SK-N-SH (cell line): Measurements from ENCODE around the gene OR8B12. TPM values are rescaled to one million over a fixed set of nuclear protein-coding genes. Genes with fewer than 3 reads are reported as not detected.

ENCODE experiments used
- CTCF ChIA-PET: fragments of 300-600, 350-600 bp; formaldehyde crosslinking; extraction: SDS; loops from one replicate; lab custom pipeline; 2021; lab: Yijun Ruan, JAX
- POLR2A ChIA-PET: fragments of 350-600 bp; sonication (Branson Sonifier 250); formaldehyde crosslinking; extraction: SDS; loops from one replicate; lab custom pipeline; 2020; ENCODE audit warnings: antibody characterized with exemption, inconsistent platforms; lab: Yijun Ruan, JAX
- DNase-seq: peaks from one replicate; pipeline ENCODE4 v3.0.0; 2012
- H2AFZ ChIP-seq: fragments of 200-600 bp; sonication (generic); 2 replicates; pipeline ENCODE4 v1.8.1; 2016; ENCODE audit warnings: antibody characterized with exemption, mild to moderate bottlenecking, low read depth
- H3F3A ChIP-seq: fragments of 200-600 bp; sonication (generic); replicated peaks from 2 replicates; pipeline ENCODE3; 2016; ENCODE audit warnings: antibody characterized with exemption, mild to moderate bottlenecking; ENCODE audit not compliant: insufficient read depth
- H3K27ac ChIP-seq, 2 experiments: fragments of 200-500 bp in 1 of 2; fragments of 200-600 bp in 1 of 2; sonication (Bioruptor generic) in 1 of 2; sonication (generic), shearing (Covaris generic) in 1 of 2; 2 replicates each; pipeline versions ENCODE4 v1.5.1 to v1.6.1; 2014 to 2016; ENCODE audit warnings: low read depth in 2 of 2, inconsistent platforms in 1 of 2, low read length in 1 of 2, mild to moderate bottlenecking in 1 of 2, mixed read lengths in 1 of 2
- H3K27me3 ChIP-seq: fragments of 200-600 bp; sonication (generic), shearing (Covaris generic); 2 replicates; pipeline ENCODE4 v1.6.1; 2016; ENCODE audit warnings: mixed run types; ENCODE audit not compliant: insufficient read depth
- H3K36me3 ChIP-seq, 2 experiments: fragments of 200-500 bp in 1 of 2; fragments of 200-600 bp in 1 of 2; sonication (Bioruptor generic) in 1 of 2; sonication (generic) in 1 of 2; replicated peaks in 1 of 2; 2 replicates each; pipeline versions ENCODE3 to v1.5.1; 2014 to 2016; ENCODE audit warnings: low read length in 1 of 2, mild to moderate bottlenecking in 1 of 2; ENCODE audit not compliant: insufficient read depth in 2 of 2, control insufficient read depth in 1 of 2
- H3K4me1 ChIP-seq, 2 experiments: fragments of 200-500 bp in 1 of 2; fragments of 200-600 bp in 1 of 2; sonication (Bioruptor generic) in 1 of 2; sonication (generic), shearing (Covaris generic) in 1 of 2; 2 replicates each; pipeline versions ENCODE4 v1.5.1 to v1.6.1; 2014 to 2016; ENCODE audit warnings: low read depth in 1 of 2, low read length in 1 of 2, mixed run types in 1 of 2; ENCODE audit not compliant: insufficient read depth in 2 of 2, control insufficient read depth in 1 of 2
- H3K4me2 ChIP-seq: fragments of 200-600 bp; sonication (generic), shearing (Covaris generic); 2 replicates; pipeline ENCODE4 v1.6.1; 2017; ENCODE audit warnings: mixed run types
- H3K4me3 ChIP-seq, 2 experiments: fragments of 200-500 bp in 1 of 2; fragments of 200-600 bp in 1 of 2; sonication (Bioruptor generic) in 1 of 2; sonication (generic), shearing (Covaris generic) in 1 of 2; 2 replicates each; pipeline versions ENCODE4 v1.5.1 to v1.8.1; 2014 to 2016; ENCODE audit warnings: low read depth in 2 of 2, inconsistent platforms in 1 of 2, low read length in 1 of 2, mild to moderate bottlenecking in 1 of 2, mixed read lengths in 1 of 2, moderate library complexity in 1 of 2
- H3K79me2 ChIP-seq: fragments of 200-600 bp; sonication (generic); 2 replicates; pipeline ENCODE4 v1.8.1; 2017; ENCODE audit warnings: mild to moderate bottlenecking; ENCODE audit not compliant: insufficient read depth
- H3K9ac ChIP-seq: fragments of 200-600 bp; sonication (generic); 2 replicates; pipeline ENCODE4 v1.6.1; 2017; ENCODE audit warnings: mixed run types
- H3K9me2 ChIP-seq: fragments of 200-600 bp; sonication (generic); 2 replicates; pipeline ENCODE4 v1.6.1; 2017; ENCODE audit warnings: mixed run types
- H3K9me3 ChIP-seq: fragments of 200-600 bp; sonication (generic); 2 replicates; pipeline ENCODE4 v1.6.1; 2017; ENCODE audit warnings: mixed run types, mild to moderate bottlenecking, moderate library complexity
- H4K20me1 ChIP-seq: fragments of 200-600 bp; sonication (generic); 2 replicates; pipeline ENCODE4 v1.6.1; 2017; ENCODE audit warnings: mild to moderate bottlenecking, mixed run types; ENCODE audit not compliant: insufficient read depth
- CHD2 ChIP-seq: fragments of 150-350 bp; IDR thresholded peaks from 2 replicates; pipeline ENCODE4 v1.6.1; 2018; ENCODE audit warnings: low read length; ENCODE audit not compliant: partially characterized antibody
- CTCF ChIP-seq: fragments of 200-600 bp; sonication (generic); IDR thresholded peaks from 2 replicates; pipeline ENCODE4 v1.6.1; 2017; ENCODE audit warnings: antibody characterized with exemption, mild to moderate bottlenecking, moderate library complexity
- ELF1 ChIP-seq: IDR thresholded peaks from 2 replicates; pipeline ENCODE4 v1.4.0; 2012
- FOXJ3 ChIP-seq: sonication (generic); formaldehyde crosslinking; IDR thresholded peaks from 2 replicates; pipeline ENCODE4 v1.5.1; 2020; ENCODE audit warnings: mild to moderate bottlenecking, missing genetic modification reagents
- FOXM1 ChIP-seq: IDR thresholded peaks from 2 replicates; pipeline ENCODE4 v1.4.0; 2012; ENCODE audit warnings: low read depth, mild to moderate bottlenecking
- GABPA ChIP-seq: IDR thresholded peaks from 2 replicates; pipeline ENCODE4 v1.4.0; 2012; ENCODE audit warnings: low read depth, mild to moderate bottlenecking
- GATA2 ChIP-seq: sonication (generic); formaldehyde crosslinking; IDR thresholded peaks from 2 replicates; pipeline ENCODE4 v1.5.0; 2020; ENCODE audit warnings: mild to moderate bottlenecking, missing genetic modification reagents
- IRF3 ChIP-seq: fragments of 150-350 bp; IDR thresholded peaks from 2 replicates; pipeline ENCODE4 v1.6.1; 2016; ENCODE audit warnings: mild to moderate bottlenecking, low read depth, low read length
- NFIC ChIP-seq: IDR thresholded peaks from 2 replicates; pipeline ENCODE4 v1.4.0; 2012; ENCODE audit warnings: borderline replicate concordance
- POLR2AphosphoS5 ChIP-seq: IDR thresholded peaks from 2 replicates; pipeline ENCODE4 v1.6.1; 2012; ENCODE audit warnings: low read depth, low read length
- RFX5 ChIP-seq: IDR thresholded peaks from 2 replicates; pipeline ENCODE4 v1.6.1; 2012; ENCODE audit warnings: mild to moderate bottlenecking, improper control_type of control experiment, low read length
- TCF12 ChIP-seq: IDR thresholded peaks from 2 replicates; pipeline ENCODE4 v1.4.0; 2012
- YY1 ChIP-seq: IDR thresholded peaks from 2 replicates; pipeline ENCODE4 v1.4.0; 2012; ENCODE audit warnings: low read depth, mild to moderate bottlenecking
- ZBTB33 ChIP-seq: IDR thresholded peaks from 2 replicates; pipeline ENCODE4 v1.4.0; 2012; ENCODE audit warnings: low read depth, borderline replicate concordance
- WGBS: methylation state at CpG from one replicate; pipeline ENCODE4 v1.1.6; 2017; ENCODE audit warnings: low lambda C conversion rate; 5-methylcytosine and 5-hydroxymethylcytosine counted together
- polyA plus RNA-seq, 3 experiments: library from polyadenylated mRNA; depleted of rRNA; stranded (reverse); fragments of >200 nt; gene quantifications; 2 replicates each; pipeline ENCODE4 v1.2.3, GENCODE V29; 2012
- TF ChIP-seq, protein P1 (sequence below): IDR thresholded peaks from 2 replicates; pipeline ENCODE4 v1.4.0; 2012; ENCODE audit warnings: low read depth, borderline replicate concordance

OR8B12 gene
- polyA plus RNA-seq, 1 of the 3 experiments (the other 2 are of a cell fraction) = not detected

- H3K36me3 ChIP-seq = no peaks in the 10 kb centered on the region
- ChIA-PET CTCF (interaction anchor here (1.3 kb wide), 1 partner anchor 33 kb away, joined by 3 read pairs; no protein-coding TSS in a partner anchor), POLR2A (no interaction called here)
- no peaks in the 10 kb centered on the region; the same call in 1 of the 2 replicates for H3K27me3 ChIP-seq
- H3K9me2 ChIP-seq = no peaks in the 10 kb centered on the region
- H3K79me2 ChIP-seq = no peaks in the 10 kb centered on the region
- H2AFZ ChIP-seq = no peak overlapping the region
- H3K9ac ChIP-seq = no peak overlapping the region
- H3K9me3 ChIP-seq = no peaks in the 10 kb centered on the region
- H3K4me1 ChIP-seq = no peaks in the 10 kb centered on the region
- H3K4me3 ChIP-seq = no peak overlapping the region
- TF ChIP-seq CTCF = no peak
- TF ChIP-seq GATA2 (CRISPR knock-in tag) = no peak
- no peak for TF ChIP-seq NFIC
- no peak for TF ChIP-seq ZBTB33
- H3K27ac ChIP-seq = no peak overlapping the region
- H4K20me1 ChIP-seq = no peaks in the 10 kb centered on the region
- no peaks in the 10 kb centered on the region for H3F3A ChIP-seq
- DNase-seq = no peak
- no peak overlapping the region for H3K4me2 ChIP-seq
- WGBS = 5% methylated on average over 8 of the region's 8 CpGs
Observed at GRCh38 chr11:124499711-124500110, 43.7 kb downstream of the OR8B12 start.

GRCh38 chr11:124493016-124493655 lies 50.3 kb downstream of the OR8B12 start:
- Histone ChIP-seq H4K20me1 (no peaks in the 10 kb centered on the region), H3K36me3 (no peaks in the 10 kb centered on the region), H2AFZ (no peak overlapping the region), H3K9me3 (no peaks in the 10 kb centered on the region; the same call in 1 of the 2 replicates), H3K4me3 (no peak overlapping the region), H3K4me1 (no peaks in the 10 kb centered on the region), H3K9me2 (0 out of 2 replicates have a peak, but pooled peaks cover 4% of the 10 kb centered on the region), H3K27me3 (no peaks in the 10 kb centered on the region; the same call in 1 of the 2 replicates), H3F3A (no peaks in the 10 kb centered on the region), H3K79me2 (no peaks in the 10 kb centered on the region), H3K4me2 (no peak overlapping the region), H3K9ac (no peak overlapping the region), H3K27ac (no peak overlapping the region)
- WGBS = 19% methylated on average over 4 of the region's 4 CpGs
- no peak for DNase-seq
- ChIA-PET CTCF (no interaction called here), POLR2A (no interaction called here)
- TF ChIP-seq TCF12 (no peak), GABPA (no peak), RFX5 (no peak), CHD2 (no peak), FOXM1 (no peak), CTCF (no peak), POLR2AphosphoS5 (no peak), YY1 (no peak), ELF1 (no peak), FOXJ3 (no peak), IRF3 (no peak)
- TF ChIP-seq, protein P1, sequence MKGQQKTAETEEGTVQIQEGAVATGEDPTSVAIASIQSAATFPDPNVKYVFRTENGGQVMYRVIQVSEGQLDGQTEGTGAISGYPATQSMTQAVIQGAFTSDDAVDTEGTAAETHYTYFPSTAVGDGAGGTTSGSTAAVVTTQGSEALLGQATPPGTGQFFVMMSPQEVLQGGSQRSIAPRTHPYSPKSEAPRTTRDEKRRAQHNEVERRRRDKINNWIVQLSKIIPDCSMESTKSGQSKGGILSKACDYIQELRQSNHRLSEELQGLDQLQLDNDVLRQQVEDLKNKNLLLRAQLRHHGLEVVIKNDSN = no peak
